Esophagus squamous epithelium (tissue), 4 donors: ENCODE measurements around the gene ZFYVE28.

Experiments used
- POLR2A ChIP-seq, 4 donors: fragments of 450-650 bp; IDR thresholded peaks; one replicate each; pipeline ENCODE4 v1.6.1; 2017; ENCODE audit warnings: antibody characterized with exemption in 4 of 4, mild to moderate bottlenecking in 4 of 4, moderate library complexity in 3 of 4
- TF ChIP-seq, protein P1 (sequence below), 6 experiments: fragments of 450-650 bp in 4 of 6; fragments of 200-600 bp in 2 of 6; sonication (generic) in 2 of 6; IDR thresholded peaks; one replicate each; pipeline ENCODE4 v1.5.1; 2016 to 2019; ENCODE audit warnings: antibody characterized with exemption in 6 of 6, mild to moderate bottlenecking in 4 of 6, moderate library complexity in 4 of 6

DNA sequence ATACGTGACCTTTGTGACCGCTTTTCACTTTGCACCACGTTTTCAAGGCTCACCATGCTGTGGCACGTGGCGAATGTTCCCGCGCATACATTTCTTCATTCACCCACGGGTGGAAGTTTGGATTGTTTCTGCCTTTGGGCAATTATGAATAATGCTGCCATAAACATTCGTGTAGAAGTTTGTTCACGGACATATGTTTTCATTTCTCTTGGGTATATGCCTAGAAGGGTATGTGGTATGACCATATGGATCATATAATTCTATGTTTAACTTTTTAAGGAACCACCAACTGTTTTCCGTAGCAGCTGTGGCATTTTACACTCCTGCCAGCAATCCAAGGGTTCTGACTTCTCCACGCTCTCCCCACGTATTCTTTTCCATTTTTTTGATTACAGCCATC, 95.6 kb downstream of the ZFYVE28 start:
- TF ChIP-seq, protein P1, sequence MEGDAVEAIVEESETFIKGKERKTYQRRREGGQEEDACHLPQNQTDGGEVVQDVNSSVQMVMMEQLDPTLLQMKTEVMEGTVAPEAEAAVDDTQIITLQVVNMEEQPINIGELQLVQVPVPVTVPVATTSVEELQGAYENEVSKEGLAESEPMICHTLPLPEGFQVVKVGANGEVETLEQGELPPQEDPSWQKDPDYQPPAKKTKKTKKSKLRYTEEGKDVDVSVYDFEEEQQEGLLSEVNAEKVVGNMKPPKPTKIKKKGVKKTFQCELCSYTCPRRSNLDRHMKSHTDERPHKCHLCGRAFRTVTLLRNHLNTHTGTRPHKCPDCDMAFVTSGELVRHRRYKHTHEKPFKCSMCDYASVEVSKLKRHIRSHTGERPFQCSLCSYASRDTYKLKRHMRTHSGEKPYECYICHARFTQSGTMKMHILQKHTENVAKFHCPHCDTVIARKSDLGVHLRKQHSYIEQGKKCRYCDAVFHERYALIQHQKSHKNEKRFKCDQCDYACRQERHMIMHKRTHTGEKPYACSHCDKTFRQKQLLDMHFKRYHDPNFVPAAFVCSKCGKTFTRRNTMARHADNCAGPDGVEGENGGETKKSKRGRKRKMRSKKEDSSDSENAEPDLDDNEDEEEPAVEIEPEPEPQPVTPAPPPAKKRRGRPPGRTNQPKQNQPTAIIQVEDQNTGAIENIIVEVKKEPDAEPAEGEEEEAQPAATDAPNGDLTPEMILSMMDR (IDR thresholded peaks at IDR 0.05), result no peak
- no peak for TF ChIP-seq POLR2A (IDR thresholded peaks at IDR 0.05)
